Thyroid gland (tissue), 4 donors: ENCODE data around the gene DNAJB6.

Source experiments
- POLR2A ChIP-seq, 2 donors: fragments of 450-650 bp; IDR thresholded peaks; one replicate each; pipeline ENCODE4 v1.6.1; 2017; ENCODE audit warnings: antibody characterized with exemption in 2 of 2, mild to moderate bottlenecking in 2 of 2, moderate library complexity in 1 of 2
- TF ChIP-seq, protein P1 (sequence below), 6 experiments: fragments of 200-600 bp in 3 of 6; fragments of 450-650 bp in 3 of 6; sonication (generic) in 3 of 6; IDR thresholded peaks; one replicate each; pipeline ENCODE4 v1.5.1; 2016 to 2019; ENCODE audit warnings: antibody characterized with exemption in 6 of 6, mild to moderate bottlenecking in 2 of 6, inconsistent platforms in 1 of 6, moderate library complexity in 1 of 6

DNA sequence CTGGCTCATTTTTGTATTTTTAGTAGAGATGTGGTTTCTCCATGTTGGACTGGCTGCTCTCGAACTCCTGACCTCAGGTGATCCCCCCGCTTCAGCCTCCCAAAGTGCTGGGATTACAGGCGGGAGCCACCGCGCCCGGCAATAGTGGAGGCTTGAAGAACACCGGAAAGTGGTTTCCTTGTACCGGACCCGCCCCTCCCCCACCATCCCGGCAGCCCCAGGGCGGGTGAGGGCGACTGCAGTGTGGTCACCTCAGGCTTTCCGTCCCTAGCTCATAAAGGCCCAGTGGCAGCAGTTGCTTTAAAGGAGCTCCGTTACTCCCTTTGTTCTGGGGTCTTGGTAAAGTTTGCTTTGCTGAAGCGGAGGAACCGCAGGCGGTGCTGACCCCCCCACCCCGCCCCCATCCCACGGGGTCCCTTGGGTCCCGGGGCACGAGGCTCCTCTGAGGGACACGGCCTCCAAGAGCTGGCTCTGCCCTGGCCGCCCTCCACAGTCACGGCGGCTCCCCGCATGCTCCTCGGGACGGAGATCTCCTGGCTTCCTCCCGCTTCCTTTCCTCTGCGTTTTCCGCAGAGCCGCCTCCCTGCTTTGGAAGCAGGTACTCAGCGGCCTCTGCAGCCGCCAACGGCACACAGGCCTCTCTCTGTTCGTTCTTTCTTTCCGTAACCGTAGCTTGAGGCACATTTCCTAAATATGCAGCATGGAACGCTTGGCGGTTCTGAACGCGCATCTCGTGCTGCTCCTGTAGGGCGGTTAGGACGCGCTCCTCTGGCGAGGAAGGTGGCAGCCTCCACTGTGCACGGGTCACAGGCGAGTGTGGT is 77.3 kb downstream of the DNAJB6 start:
- TF ChIP-seq, protein P1, sequence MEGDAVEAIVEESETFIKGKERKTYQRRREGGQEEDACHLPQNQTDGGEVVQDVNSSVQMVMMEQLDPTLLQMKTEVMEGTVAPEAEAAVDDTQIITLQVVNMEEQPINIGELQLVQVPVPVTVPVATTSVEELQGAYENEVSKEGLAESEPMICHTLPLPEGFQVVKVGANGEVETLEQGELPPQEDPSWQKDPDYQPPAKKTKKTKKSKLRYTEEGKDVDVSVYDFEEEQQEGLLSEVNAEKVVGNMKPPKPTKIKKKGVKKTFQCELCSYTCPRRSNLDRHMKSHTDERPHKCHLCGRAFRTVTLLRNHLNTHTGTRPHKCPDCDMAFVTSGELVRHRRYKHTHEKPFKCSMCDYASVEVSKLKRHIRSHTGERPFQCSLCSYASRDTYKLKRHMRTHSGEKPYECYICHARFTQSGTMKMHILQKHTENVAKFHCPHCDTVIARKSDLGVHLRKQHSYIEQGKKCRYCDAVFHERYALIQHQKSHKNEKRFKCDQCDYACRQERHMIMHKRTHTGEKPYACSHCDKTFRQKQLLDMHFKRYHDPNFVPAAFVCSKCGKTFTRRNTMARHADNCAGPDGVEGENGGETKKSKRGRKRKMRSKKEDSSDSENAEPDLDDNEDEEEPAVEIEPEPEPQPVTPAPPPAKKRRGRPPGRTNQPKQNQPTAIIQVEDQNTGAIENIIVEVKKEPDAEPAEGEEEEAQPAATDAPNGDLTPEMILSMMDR (IDR thresholded peaks at IDR 0.05) = no peak
- no peak for TF ChIP-seq POLR2A (IDR thresholded peaks at IDR 0.05)
